GM19397 (cell line): ENCODE results near the gene NUAK2.
"Not testable (repeated sequence)": the region's sequence is repeated elsewhere in the genome, so short reads cannot be mapped to it uniquely, and the experiment has no call there.

Experiments used
- ATAC-seq: cut with Tn5 transposase; IDR thresholded peaks from one replicate; pipeline ENCODE4 v1.9.1; 2021; ENCODE audit warnings: mild to moderate bottlenecking, moderate library complexity; ENCODE audit not compliant: unreplicated experiment

The NUAK2 gene

DNA sequence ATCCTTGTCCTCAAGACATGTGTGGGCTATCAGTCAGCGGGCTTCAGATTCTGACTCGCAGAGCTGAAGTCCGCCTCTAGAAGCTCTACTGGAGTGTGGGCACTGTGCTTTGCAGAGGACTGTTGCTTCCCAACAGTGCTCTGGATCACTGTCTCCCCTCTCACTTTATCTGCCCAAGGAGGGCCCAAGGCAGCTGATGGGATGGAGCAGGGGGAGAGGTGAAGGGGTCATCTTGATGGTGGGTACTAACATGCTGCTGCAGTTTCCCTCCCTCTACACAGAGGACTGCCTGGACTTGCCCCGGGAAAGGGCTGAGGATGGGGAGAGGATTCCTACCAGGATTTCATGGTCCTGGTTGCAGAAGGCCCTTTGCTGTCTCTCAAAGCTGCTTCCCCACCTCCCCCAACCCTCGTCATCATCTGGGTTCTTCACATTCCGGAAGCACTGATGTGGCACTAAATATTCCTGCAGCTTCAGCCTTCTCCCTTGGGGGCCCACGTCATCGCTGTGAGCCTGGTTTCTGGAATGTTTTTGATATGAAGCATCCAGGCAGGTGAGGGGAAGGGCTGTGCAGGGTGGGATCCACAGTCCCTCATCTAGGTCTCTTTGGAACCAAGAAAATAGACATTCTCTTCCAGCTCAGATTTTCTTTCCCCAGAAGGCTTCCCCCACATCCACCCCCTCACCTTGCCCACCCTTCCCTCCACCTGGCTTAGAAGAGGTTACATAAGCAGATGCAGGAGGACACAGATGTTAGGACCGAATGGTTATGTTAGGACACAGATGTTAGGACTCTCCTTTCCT is 23.2 kb downstream of the NUAK2 start:
- ATAC-seq: no peak

DNA sequence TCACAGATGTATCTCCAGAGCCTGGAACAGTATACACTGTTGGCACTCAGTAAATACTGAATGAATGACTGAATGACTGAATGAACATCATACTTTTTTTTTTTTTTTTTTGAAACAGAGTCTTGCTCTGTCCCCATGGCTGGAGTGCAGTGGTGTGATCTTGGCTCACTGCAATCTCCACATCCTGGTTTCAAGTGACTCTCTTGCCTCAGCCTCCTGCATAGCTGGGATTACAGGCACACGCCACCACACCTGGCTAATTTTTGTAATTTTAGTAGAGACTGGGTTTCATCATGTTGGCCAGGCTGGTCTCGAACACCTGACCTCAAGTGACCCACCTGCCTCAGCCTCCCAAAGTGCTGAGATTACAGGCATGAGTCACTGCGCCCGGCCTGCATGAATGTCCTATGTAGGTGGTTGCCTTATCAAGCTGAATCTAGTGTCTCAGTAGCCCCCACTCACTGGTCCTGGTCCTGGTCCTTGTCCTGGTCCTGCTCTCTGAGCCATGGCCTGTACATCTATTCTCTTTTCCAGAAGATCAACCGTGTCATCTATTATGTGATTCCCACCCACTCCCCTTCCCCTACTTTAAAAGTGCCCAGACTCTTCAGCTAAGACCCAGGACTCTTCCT is 23.9 kb downstream of the NUAK2 start:
- ATAC-seq: not testable (repeated sequence)

DNA sequence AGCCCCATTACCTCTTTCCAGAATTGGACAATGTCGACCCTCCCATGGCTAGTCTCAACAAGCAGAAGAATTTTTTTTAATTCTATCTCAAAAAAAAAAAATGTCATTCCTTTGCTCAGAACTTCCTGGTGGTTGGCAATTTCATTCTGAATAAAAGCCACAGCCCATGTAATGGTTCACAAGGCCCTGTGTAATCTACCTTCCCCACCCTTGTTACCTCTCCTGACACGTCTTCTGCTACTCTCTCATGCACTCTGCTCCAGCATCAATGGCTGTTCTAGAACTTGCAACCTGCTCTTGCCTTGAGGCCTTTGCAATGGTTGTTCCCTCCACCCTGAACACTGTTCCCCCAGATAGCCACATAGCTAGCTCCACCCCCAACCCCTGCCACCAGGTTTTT is 25.4 kb downstream of the NUAK2 start:
- no peak for ATAC-seq

DNA sequence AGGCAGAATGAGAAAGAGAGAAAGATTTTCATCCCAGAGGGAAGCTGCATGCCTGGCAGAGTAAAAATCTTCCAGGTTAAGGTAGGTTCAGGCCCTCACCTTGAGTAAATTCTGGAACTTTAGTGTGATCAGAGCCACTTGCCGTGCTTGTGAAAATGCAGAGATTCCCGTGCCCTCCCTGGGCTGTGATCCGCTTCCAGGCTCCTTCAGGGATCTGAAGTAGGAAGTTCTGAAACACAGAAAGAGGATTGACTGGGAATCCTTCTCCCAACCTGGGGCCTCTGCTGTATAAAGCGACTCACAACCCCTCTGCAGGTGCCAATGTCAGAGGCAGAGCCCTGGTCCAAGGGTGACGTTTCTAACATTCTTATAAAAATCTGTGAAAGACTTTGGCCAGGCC is 26.6 kb downstream of the NUAK2 start:
- ATAC-seq: no peak

DNA sequence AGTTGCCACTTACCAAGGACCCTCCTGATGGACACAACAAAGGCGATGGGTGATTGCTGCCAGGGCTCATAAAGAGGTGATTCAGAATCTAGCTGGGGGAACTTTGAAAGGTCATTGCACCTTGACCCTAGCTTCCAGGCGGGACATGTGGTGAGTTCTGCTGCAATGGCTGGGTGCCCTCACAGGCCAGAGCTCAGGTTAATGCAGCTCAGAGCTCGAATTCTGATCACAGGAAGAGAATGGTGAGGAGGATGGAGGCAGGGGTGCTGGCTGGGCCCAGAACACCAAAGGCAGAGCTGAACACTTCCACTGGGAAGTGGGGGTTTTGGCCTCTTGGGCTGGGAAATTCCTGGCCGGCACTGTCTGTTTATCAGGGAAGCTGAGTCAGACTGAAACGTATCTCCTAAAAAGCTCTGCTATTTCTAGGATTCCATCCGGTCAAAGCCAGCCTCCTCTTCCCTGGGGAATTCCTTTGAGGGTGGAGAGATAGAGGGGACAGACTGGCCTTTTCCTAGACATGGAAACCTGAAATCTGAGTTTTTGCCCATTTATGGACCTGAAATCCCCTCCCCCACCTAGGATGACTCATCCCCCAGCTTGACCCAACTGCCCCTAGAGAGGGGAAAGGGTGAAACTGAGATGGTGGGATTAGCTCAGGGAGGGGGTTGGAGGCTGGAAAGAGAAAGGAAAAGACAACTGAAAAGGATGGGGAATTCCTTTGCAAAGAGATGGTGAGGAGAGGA is 27.2 kb downstream of the NUAK2 start:
- no peak for ATAC-seq

DNA sequence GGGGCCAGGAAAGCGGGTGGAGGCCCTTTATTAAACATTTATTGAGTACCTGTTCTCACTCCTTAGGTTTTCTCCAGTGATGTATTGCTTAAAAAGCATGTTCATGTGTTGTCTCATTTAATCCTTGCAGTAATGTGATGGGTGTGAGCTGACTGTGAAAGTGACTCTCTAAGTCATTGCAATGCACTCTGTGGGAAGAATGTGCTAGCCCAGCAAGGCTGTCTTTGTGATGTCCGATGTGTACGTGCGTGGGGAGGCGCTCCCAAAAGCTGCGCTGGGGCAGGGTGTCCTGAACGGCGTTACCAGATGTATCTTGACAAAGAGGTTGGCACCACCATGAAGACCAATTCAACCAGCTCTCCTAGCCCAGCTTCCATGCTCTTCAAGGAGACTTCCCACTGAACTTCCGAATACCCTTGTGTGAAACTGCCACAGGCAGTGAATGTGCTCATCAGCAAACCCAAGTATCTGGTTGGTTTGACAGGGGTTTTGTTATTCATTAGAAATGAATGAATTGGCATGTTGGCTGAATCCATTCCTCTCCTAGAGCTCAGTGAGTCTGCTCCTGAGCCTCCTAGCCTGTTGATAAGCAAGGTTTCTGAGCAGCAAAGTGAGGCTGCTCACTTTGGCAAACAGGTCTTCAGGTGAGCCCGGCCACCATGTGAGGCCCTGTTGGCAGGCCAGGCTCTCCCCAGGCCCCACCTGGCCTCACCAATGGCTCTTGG is 28.0 kb downstream of the NUAK2 start:
- no peak for ATAC-seq

DNA sequence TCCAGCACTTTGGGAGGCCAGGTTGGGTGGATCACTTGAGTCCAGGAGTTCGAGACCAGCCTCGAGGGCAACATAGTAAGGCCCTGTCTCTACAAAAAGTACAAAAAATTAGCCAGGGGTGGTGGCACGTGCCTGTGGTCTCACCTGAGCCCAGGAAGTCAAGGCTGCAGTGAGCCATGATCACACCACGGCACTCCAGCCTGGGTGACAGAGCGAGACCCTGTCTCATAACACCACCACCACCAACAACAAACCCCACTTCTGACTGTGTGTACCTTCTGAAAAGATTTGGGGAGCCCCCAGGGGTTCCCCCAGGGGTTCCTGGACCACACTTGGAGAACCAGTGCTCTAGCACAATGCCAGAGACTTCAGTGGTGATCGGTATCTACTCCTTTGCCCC is 29.9 kb downstream of the NUAK2 start:
- ATAC-seq: no peak

DNA sequence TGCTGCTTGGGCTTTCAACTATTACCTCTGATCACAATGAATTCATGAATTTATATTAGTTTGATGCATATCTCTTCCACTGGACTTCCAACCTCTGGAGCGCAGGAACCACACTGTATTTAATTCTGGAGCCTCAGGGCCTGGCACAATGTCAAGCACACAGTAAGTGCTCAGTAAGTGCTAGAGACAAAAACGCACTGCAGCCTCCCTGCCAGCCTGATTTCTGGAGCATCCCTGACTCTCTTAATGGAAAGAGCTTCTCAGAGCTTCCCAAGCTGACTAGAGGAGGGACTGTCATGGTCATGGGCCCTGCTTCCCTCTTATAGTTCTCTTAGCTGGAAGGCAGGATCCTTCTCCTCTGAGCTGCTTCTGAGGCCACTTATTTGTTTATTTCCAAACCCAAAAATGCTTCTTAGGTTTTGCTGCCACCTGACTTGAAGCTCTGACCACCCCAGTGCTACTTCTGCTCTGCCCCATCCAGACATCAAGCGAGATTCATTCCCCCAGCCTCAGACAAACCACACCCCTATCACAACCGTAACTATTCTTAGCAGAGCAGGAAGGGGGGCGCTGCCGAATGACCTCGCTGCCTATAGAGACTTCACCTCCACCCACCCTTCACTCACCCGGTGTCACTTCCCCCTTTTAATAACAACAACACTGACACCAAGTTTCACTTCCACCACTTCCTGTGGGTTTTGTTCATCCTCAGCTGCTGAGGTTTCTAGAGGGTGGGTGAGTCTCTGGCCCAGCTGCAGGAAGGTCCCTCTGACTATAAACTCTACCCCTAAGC is 33.6 kb downstream of the NUAK2 start:
- peak; percentile 82 for ATAC-seq

DNA sequence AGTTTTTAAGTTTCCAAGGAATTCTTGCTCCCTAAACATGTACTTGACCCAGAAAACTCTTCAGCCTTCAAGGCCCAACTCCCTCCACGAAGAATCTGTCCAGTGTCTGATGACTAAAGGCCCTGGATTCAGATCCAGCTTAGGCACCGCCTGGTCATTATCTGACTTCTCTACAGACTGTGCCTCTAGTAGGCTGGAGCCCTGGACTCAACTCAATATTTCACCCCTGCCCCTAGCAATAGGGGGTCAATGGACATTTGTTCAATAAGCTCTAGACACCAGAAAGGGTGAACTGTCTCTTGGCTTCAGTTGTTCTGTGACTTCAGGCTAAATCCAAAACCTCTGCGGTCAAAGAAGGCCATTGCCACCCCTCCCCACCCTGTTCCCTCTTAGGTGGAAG is 34.5 kb downstream of the NUAK2 start:
- ATAC-seq: no peak

DNA sequence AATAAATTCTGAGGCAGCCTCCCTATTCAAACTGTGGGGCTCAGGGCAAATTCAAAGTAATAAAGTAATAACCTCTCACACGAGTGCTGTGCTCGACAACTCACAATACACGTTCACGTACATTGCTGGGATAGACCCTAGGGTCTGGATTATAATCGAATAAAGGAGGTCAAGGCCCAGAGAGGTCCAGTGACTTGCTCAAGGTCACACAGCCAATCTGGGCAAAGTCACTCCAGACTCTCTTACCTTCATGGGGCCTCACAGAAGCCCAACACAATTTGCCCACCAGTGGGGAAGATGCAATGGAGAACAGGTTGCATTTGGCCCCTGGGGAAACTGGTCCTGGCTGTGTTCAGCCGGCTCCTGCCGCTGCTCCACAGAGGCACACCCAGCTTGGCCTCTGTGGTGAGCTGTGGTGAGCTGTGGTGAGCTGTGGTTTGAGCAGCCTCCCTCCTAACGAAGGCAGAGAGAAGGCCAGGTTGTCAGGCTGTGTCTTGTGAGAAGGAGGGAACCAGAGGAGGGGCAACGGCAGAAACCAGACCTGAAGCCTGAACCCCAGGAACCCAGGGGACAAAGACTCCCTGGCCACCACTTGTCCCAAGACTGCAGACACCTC is 35.1 kb downstream of the NUAK2 start:
- ATAC-seq: peak; percentile 35

DNA sequence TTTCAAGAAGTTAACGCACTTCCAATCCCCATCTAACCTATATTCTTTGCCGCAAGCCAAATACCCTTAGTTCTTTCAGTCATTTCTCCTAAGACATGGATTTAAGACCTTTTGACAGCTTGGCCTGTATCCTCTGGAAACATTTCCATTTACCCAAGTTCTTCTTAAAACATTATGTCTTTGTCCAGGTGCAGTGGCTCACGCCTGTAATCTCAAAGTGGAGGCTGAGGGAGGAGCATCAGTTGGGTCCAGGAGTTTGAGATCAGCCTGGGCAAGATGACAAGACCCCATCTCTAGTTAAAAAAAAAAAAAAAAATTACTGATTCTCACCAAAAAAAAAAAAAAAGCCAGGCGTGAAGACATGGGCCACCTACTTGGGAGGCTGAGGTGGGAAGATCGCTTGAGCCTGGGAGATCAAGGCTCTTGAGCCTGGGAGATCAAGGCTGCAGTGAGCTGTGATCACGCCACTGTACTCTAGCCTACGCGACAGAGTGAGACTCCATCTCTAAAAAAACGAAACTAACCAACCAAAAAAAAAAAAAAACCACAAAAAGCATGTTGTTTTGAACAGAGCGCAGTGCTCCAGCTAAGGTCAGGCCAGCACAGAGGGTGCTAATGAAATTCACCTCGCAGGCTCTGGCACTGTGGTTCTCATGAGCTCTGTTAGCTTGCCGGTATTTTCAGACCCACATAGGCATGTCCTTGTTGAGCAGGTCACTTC is 36.0 kb downstream of the NUAK2 start:
- no peak for ATAC-seq

DNA sequence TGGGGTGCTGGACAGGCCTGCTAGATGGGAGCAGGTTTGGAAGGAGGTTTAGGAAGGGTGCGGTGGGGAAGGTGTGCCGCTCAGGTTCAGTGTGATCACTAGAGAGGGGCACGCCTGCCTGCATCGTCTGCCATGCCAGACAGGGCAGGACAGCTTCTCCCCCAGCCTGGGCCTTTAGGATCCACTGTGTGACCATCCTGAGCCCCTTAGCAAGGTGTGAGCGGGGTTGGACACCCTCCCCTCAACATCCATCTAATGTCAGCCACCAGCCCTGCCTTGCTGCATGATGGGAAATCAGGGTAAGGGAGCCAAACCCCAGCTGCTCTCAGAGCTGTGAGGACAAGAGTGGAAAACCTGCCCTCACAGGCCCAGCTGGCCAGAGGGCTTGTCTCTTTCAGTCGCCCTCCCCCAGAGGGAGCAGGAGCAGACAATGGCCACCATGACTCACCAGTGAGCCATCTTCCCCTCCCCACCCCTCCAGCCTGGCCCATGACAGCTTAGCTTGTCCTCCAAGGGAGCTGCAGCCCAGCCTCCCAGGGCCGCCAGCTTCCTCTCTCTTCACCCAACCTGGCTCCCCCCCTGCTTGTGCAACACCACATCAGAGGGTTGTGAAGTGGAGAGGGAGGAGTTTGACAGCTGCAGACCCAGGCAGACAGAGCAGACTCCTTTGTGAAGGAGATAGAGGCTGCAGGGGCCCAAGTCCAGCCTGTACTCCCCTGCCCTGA is 37.0 kb downstream of the NUAK2 start:
- ATAC-seq: no peak

DNA sequence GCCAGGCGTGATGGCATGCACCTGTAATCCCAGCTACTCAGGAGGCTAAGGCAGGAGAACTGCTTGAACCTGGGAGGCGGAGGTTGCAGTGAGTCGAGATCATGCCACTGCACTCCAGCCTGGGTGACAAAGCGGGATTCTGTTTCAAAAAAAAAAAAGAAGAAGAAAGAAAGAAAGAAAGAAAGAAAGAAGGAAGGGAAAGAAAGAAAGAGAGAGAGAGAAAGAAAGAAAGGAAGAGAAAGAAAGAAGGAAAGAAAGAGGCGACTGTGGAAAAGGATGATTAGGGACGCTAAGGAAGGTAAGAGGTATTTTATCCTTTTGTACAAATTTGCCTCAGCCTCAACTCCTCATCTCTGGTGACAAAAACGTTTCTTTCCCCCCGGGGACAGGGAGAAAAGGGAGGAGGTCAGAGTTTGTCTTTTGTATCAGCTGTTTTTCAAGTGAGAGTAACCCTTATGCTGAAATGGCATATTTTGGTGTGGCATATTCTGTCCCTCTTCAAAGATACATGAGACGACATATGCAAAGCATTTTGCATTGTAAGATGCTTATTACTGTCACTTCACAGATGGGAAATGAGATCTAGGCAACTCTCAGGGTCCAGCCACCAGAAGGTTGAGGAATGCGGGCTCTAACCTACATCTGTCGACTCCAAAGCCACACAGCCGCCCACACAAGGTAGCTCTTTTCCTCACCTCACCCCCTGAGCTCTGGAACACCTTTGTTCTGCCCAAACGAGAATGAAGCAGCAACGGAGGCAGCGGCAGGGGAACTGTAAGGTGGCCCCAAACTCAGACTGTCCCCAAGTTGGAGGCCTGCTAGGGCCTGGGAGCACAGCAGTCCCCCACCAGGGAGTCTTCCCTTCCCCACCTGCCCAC is 38.0 kb downstream of the NUAK2 start:
- ATAC-seq: no peak

DNA sequence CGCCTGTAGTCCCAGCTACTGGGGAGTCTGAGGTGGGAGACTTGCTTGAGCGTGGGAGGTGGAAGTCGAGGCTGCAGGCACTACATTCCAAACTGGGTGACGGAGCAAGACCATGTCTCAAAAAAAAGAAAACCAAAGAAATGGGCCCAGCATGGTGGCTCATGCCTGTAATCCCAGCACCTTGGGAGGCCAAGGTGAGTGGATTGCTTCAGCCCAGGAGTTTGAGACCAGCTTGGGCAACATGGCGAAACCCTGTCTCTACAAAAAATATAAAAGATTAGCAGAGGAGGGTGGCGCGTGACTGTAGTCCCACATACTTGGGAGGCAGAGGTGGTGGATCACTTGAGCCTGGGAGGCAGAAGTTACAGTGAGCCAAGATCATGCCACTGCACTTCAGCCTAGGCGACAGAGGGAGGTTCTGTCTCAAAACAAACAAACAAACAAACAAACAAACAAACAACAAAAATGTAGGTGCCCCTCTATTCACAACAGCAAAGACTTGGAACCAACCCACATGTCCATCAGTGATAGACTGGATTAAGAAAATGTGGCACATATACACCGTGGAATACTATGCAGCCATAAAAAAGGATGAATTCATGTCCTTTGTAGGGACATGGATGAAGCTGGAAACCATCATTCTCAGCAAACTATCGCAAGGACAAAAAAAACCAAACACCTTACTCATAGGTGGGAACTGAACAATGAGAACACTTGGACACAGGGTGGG is 40.7 kb downstream of the NUAK2 start:
- not testable (repeated sequence) for ATAC-seq

DNA sequence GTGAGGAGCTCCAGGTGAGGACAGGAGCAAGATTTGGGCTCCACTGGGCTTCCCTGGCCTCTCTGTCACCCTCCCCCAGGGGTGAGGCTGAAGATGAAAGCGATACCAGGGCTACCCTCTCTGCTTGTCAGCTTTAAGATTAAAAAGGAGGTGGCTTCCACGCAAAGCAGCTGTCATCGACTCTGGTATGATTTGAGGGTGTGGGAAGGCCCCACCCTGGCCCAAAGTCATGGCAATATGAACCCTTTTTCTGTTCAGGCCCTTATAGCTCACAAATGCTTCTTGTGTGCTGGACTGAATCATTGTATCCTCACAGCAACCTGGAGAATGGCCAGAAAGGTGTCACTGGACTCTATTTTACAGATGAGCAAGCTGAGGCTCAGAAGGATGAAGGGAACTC is 41.6 kb downstream of the NUAK2 start:
- no peak for ATAC-seq

DNA sequence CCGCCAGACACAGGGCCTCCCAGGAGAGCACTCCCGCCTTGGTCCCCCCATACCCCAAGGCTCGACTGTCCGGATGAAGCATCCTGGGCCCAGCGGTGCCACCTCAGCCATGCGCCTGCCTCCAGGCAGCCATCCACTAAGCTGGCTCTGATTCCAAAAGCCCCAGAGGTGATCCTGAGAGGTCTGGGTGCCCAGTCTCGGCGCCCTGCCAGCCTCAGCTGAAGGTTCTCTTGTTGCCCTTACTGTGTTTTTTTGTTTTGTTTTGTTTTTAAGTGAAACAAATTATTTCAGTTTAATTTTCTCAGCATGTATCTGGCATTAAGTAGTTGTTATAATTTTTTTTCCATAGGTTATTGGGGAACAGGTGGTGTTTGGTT is 44.9 kb downstream of the NUAK2 start:
- no peak for ATAC-seq
